Type B pancreatic cell (in vitro differentiated cells): Measurements from ENCODE around the gene PTPRM. TPM values are rescaled to one million over a fixed set of nuclear protein-coding genes. Genes with fewer than 3 reads are reported as not detected.

Experiments
- DNase-seq: peaks from one replicate; pipeline ENCODE4 v3.0.0; 2021; ENCODE audit warnings: mixed read lengths; ENCODE audit not compliant: unreplicated experiment; ENCODE audit errors: extremely low spot score
- H3K27ac Mint-ChIP-seq: 2 replicates; pipeline ENCODE4 v1.8.0; 2021; ENCODE audit warnings: mild to moderate bottlenecking, mixed read lengths
- H3K27me3 Mint-ChIP-seq: 2 replicates; pipeline ENCODE4 v1.8.0; 2021; ENCODE audit warnings: mixed read lengths
- H3K36me3 Mint-ChIP-seq: 2 replicates; pipeline ENCODE4 v1.8.0; 2021; ENCODE audit warnings: mixed read lengths
- H3K4me1 Mint-ChIP-seq: one replicate; pipeline ENCODE4 v1.8.0; 2021; ENCODE audit warnings: mixed read lengths; ENCODE audit not compliant: unreplicated experiment
- H3K4me3 Mint-ChIP-seq: 2 replicates; pipeline ENCODE4 v1.8.0; 2021; ENCODE audit warnings: mild to moderate bottlenecking, mixed read lengths
- H3K9me3 Mint-ChIP-seq: 2 replicates; pipeline ENCODE4 v1.8.0; 2021; ENCODE audit warnings: mixed read lengths
- total RNA-seq: library from RNA; stranded (reverse); gene quantifications from 2 replicates; pipeline ENCODE4 v1.2.1, GENCODE V29; 2021; ENCODE audit warnings: low replicate concordance
- TF ChIP-seq, protein P1 (sequence below): fragments of 200-600 bp; sonication (generic); conservative IDR thresholded peaks from 2 replicates; pipeline ENCODE4 v1.5.0; 2021; ENCODE audit warnings: antibody characterized with exemption, mild to moderate bottlenecking

Gene PTPRM
- total RNA-seq, 1 donor from 2014 or later, result 18.6 TPM

- Mint-ChIP-seq H3K27ac (no peak overlapping the region), H3K4me3 (no peak overlapping the region), H3K4me1 (peaks cover 8% of the 10 kb centered on the region), H3K36me3 (no peaks in the 10 kb centered on the region), H3K27me3 (no peaks in the 10 kb centered on the region), H3K9me3 (peaks cover 6% of the 10 kb centered on the region)
- TF ChIP-seq, protein P1, sequence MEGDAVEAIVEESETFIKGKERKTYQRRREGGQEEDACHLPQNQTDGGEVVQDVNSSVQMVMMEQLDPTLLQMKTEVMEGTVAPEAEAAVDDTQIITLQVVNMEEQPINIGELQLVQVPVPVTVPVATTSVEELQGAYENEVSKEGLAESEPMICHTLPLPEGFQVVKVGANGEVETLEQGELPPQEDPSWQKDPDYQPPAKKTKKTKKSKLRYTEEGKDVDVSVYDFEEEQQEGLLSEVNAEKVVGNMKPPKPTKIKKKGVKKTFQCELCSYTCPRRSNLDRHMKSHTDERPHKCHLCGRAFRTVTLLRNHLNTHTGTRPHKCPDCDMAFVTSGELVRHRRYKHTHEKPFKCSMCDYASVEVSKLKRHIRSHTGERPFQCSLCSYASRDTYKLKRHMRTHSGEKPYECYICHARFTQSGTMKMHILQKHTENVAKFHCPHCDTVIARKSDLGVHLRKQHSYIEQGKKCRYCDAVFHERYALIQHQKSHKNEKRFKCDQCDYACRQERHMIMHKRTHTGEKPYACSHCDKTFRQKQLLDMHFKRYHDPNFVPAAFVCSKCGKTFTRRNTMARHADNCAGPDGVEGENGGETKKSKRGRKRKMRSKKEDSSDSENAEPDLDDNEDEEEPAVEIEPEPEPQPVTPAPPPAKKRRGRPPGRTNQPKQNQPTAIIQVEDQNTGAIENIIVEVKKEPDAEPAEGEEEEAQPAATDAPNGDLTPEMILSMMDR, result no peak
- DNase-seq, result no peak
Observed at GRCh38 chr18:8065773-8066172, 498.7 kb downstream of the PTPRM start.

GRCh38 chr18:8069708-8070107 is 502.6 kb downstream of the PTPRM start:
- no peak for DNase-seq
- Mint-ChIP-seq H3K27me3 (no peaks in the 10 kb centered on the region), H3K4me3 (no peak overlapping the region), H3K4me1 (peaks cover 14% of the 10 kb centered on the region), H3K27ac (no peak overlapping the region), H3K36me3 (no peaks in the 10 kb centered on the region), H3K9me3 (peaks cover 6% of the 10 kb centered on the region)
- TF ChIP-seq, protein P1, result no peak

DNA sequence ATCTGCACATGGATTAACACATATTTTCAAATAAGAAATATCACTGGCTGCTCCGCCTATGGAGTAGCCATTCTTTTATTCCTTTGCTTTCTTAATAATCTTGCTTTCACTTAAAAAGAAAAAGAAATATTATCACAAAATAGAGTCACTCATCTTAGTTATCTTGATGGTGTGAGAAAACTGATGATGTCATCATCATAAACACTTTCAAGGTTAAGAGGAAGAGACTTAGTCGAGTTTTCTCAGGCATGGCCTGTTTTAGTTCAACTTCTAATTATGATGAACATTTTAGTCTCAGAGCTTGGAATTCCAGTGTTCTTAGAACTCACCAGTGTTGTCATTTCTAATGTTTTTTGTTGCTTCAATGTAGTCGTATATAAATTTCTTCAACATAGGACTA is 506.1 kb downstream of the PTPRM start:
- Mint-ChIP-seq H3K4me3 (no peak overlapping the region), H3K36me3 (no peaks in the 10 kb centered on the region), H3K9me3 (peaks cover 6% of the 10 kb centered on the region), H3K4me1 (peaks cover 5% of the 10 kb centered on the region), H3K27ac (no peak overlapping the region), H3K27me3 (no peaks in the 10 kb centered on the region)
- no peak for DNase-seq
- TF ChIP-seq, protein P1, result no peak

GRCh38 chr18:8080092-8080491 is 513.0 kb downstream of the PTPRM start:
- H3K27me3 Mint-ChIP-seq, result peaks cover 4% of the 10 kb centered on the region
- TF ChIP-seq, protein P1, result no peak
- H3K4me3 Mint-ChIP-seq, result no peak overlapping the region
- no peaks in the 10 kb centered on the region for H3K9me3 Mint-ChIP-seq
- no peak overlapping the region for H3K27ac Mint-ChIP-seq
- H3K4me1 Mint-ChIP-seq, result no peaks in the 10 kb centered on the region
- H3K36me3 Mint-ChIP-seq, result no peaks in the 10 kb centered on the region
- DNase-seq, result no peak

- peaks cover 4% of the 10 kb centered on the region for H3K27me3 Mint-ChIP-seq
- H3K4me1 Mint-ChIP-seq, result no peaks in the 10 kb centered on the region
- H3K9me3 Mint-ChIP-seq, result no peaks in the 10 kb centered on the region
- no peak overlapping the region for H3K4me3 Mint-ChIP-seq
- no peaks in the 10 kb centered on the region for H3K36me3 Mint-ChIP-seq
- H3K27ac Mint-ChIP-seq, result no peak overlapping the region
- no peak for DNase-seq
- TF ChIP-seq, protein P1, result no peak
Observed at GRCh38 chr18:8081267-8081666, 514.2 kb downstream of the PTPRM start.

DNA sequence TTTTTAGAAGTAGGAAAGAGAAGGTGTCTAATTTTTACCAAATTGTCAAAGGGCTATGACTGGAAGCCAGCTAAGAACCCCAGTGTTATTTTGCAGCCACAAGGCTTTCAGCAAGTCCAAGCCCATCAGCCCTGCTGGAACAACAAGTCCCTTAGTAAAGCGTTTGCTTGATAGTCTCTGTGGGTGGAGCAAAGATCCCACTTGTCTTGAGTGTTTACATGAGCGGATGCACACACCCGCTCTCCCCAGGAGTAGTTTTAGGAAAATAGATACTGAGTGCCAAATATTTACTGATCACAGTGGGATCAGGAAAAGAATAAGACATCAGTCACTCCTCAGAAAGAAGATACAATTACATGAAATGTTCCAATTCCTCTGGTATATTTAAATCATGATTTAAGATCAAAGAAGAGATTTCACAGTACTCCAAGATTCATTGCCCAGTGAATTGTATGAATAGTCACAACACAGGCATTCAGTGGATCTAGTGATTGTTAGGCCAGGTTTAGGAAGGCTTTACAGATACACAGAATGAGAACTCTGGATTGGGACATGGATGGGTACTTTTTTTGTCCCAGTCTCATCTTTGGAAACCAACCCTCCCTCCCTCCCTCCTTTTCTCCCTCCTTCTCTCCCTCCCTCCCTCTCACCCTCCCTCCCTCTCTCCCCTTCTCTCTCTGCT is 514.9 kb downstream of the PTPRM start:
- H3K36me3 Mint-ChIP-seq, result no peaks in the 10 kb centered on the region
- H3K27ac Mint-ChIP-seq, result no peak overlapping the region
- no peak overlapping the region for H3K4me3 Mint-ChIP-seq
- no peaks in the 10 kb centered on the region for H3K9me3 Mint-ChIP-seq
- H3K27me3 Mint-ChIP-seq, result peaks cover 4% of the 10 kb centered on the region
- TF ChIP-seq, protein P1, result no peak
- DNase-seq, result no peak
- H3K4me1 Mint-ChIP-seq, result no peaks in the 10 kb centered on the region
